Tibial nerve (tissue), 4 donors: ENCODE data around the gene FNBP1. TPM values are rescaled to one million over a fixed set of nuclear protein-coding genes. Genes with fewer than 3 reads are reported as not detected.

ENCODE experiments used
- DNase-seq, 2 donors: peaks; one replicate each; pipeline ENCODE4 v3.0.0-alpha.2; 2019; ENCODE audit warnings: low spot score in 2 of 2
- H3K27ac ChIP-seq, 4 donors: fragments of 200-600 bp; sonication (generic) in 3 of 4; one replicate each; pipeline ENCODE4 v1.5.1; 2017 to 2019; ENCODE audit warnings: mild to moderate bottlenecking in 1 of 4
- H3K27me3 ChIP-seq, 2 donors: fragments of 200-600 bp; sonication (generic) in 1 of 2; one replicate each; pipeline versions ENCODE4 v1.5.1 to v1.6.0; 2017 to 2019
- H3K36me3 ChIP-seq, 3 donors: fragments of 200-600 bp; sonication (generic); one replicate each; pipeline ENCODE4 v1.5.1; 2018 to 2019
- H3K4me1 ChIP-seq, 4 donors: fragments of 200-600 bp; sonication (generic) in 3 of 4; one replicate each; pipeline ENCODE4 v1.5.1; 2017 to 2019
- H3K4me3 ChIP-seq, 4 donors: fragments of 200-600 bp; sonication (generic) in 3 of 4; one replicate each; pipeline ENCODE4 v1.5.1; 2017 to 2019; ENCODE audit warnings: mild to moderate bottlenecking in 1 of 4, moderate library complexity in 1 of 4
- H3K9me3 ChIP-seq, 4 donors: fragments of 200-600 bp; sonication (generic) in 3 of 4; one replicate each; pipeline ENCODE4 v1.5.1; 2017 to 2019
- EP300 ChIP-seq, 2 donors: sonication (generic); formaldehyde crosslinking; IDR thresholded peaks; one replicate each; pipeline ENCODE4 v1.6.1; 2017; ENCODE audit warnings: antibody characterized with exemption in 2 of 2, mild to moderate bottlenecking in 1 of 2
- POLR2A ChIP-seq, 2 donors: fragments of 450-650 bp; IDR thresholded peaks; one replicate each; pipeline ENCODE4 v1.6.1; 2017; ENCODE audit warnings: antibody characterized with exemption in 2 of 2, mild to moderate bottlenecking in 2 of 2, moderate library complexity in 2 of 2
- WGBS, 2 donors: methylation state at CpG; one replicate each; pipeline ENCODE4 v1.1.5; 2018; 5-methylcytosine and 5-hydroxymethylcytosine counted together
- total RNA-seq, 4 donors: library from RNA; depleted of rRNA; stranded (reverse); fragments of >200 nt; gene quantifications; one replicate each; pipeline ENCODE4 v1.1.0, GENCODE V29; 2016
- TF ChIP-seq, protein P1 (sequence below), 5 experiments: fragments of 200-600 bp in 3 of 5; fragments of 450-650 bp in 2 of 5; sonication (generic) in 3 of 5; IDR thresholded peaks; one replicate each; pipeline ENCODE4 v1.5.1; 2016 to 2019; ENCODE audit warnings: antibody characterized with exemption in 5 of 5, mild to moderate bottlenecking in 3 of 5, moderate library complexity in 2 of 5

The FNBP1 gene
- total RNA-seq, 4 donors from 2014 or later, result 77.0 to 114 (median 86.4) TPM

DNA sequence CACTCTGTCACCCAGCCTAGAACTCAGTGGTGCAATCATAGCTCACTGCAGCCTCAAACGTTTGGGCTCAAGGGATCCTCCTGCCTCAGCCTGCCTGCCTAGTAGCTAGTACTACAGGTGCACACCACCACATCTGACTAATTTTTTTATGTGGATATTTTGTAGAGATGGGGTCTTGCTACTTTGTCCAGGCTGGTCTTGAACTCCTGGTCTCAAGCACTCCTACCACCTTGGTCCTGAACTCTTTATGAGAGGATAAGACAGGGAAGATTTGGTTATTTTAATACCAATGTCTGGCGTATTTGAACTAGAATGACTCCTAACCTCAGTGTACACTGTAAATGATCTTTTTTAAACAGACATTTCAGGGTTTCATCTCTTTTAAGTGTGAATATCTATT lies 19.8 kb upstream of the FNBP1 start:
- Histone ChIP-seq H3K4me3 (no peak overlapping the region), H3K4me1 (peaks cover 0 to 21% (median 1%) of the 10 kb centered on the region in 4 donors), H3K27me3 (no peaks in the 10 kb centered on the region), H3K9me3 (no peaks in the 10 kb centered on the region), H3K27ac (no peak overlapping the region), H3K36me3 (peaks cover 0 to 13% (median 0%) of the 10 kb centered on the region in 3 donors)
- DNase-seq, result no peak
- 68 to 86% methylated on average over 2 of the region's 2 CpGs for WGBS, 2 donors
- TF ChIP-seq EP300 (IDR thresholded peaks at IDR 0.05) (no peak), POLR2A (IDR thresholded peaks at IDR 0.05) (no peak)
- TF ChIP-seq, protein P1, sequence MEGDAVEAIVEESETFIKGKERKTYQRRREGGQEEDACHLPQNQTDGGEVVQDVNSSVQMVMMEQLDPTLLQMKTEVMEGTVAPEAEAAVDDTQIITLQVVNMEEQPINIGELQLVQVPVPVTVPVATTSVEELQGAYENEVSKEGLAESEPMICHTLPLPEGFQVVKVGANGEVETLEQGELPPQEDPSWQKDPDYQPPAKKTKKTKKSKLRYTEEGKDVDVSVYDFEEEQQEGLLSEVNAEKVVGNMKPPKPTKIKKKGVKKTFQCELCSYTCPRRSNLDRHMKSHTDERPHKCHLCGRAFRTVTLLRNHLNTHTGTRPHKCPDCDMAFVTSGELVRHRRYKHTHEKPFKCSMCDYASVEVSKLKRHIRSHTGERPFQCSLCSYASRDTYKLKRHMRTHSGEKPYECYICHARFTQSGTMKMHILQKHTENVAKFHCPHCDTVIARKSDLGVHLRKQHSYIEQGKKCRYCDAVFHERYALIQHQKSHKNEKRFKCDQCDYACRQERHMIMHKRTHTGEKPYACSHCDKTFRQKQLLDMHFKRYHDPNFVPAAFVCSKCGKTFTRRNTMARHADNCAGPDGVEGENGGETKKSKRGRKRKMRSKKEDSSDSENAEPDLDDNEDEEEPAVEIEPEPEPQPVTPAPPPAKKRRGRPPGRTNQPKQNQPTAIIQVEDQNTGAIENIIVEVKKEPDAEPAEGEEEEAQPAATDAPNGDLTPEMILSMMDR (IDR thresholded peaks at IDR 0.05), result no peak

DNA sequence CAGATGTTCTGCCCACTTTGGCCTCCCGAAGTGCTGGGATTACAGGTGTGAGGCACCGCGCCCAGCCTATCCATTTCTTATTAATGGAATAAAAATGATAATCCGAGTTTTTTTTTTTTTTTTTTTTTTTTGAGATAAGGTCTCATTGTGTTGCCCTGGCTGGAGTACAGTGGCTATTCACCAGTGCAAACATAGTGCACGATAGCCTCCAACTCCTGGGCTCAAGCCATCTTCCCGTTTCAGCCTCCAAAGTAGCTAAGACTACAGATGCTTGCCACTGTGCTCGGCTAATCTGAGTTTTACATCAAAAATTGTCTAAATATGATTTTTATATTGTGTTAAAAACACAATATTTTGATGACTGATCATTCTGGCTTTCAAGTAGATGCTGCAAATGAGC lies 17.3 kb upstream of the FNBP1 start:
- WGBS, 2 donors, result 59 to 64% methylated on average over 7 of the region's 7 CpGs
- Histone ChIP-seq H3K27me3 (no peaks in the 10 kb centered on the region), H3K27ac (no peak overlapping the region), H3K4me1 (peaks cover 0 to 23% (median 3%) of the 10 kb centered on the region in 4 donors), H3K9me3 (no peaks in the 10 kb centered on the region), H3K36me3 (peaks cover 0 to 18% (median 0%) of the 10 kb centered on the region in 3 donors), H3K4me3 (no peak overlapping the region)
- DNase-seq, result no peak
- TF ChIP-seq, protein P1 (IDR thresholded peaks at IDR 0.05), result no peak
- TF ChIP-seq EP300 (IDR thresholded peaks at IDR 0.05), result no peak
- TF ChIP-seq POLR2A (IDR thresholded peaks at IDR 0.05), result no peak

DNA sequence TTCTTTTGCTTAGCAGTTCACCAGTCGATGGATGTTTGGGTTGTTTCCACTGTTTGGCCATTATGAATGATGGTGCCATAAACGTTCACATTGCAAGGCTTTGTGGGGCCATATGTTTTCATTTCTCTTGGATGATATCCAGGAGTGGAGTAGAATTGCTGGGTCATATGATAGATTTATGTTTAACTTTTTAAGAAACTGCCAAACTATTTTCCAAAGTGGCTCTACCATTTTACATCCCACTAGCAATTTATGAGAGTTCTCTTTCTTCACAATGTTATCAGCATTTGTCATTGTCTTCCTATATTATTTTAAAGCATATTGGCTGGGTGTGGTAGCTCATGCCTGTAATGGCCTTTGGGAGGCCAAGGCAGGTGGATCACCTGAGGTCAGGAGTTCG lies 15.9 kb upstream of the FNBP1 start:
- Histone ChIP-seq H3K27ac (no peak overlapping the region), H3K27me3 (no peaks in the 10 kb centered on the region)
- WGBS, 2 donors, result 42 to 47% methylated on average over 3 of the region's 3 CpGs

DNA sequence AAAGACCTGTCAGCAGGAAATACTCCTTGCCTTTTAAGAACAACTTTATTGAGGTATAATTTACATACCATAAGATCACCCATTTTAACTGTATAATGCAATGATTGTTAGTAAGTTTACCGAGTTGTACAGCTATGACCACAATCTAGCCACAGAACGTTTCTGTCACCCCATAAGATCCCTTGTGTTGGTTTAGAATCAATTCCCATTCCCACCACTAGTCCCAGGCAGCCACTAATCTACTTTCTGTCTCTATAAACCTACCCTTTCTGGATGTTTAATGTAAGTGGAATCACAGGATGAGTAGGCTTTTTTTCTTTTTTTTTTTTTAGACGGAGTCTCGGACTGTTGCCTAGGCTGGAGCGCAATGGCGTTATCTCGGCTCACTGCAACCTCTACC lies 15.2 kb upstream of the FNBP1 start:
- Histone ChIP-seq H3K4me1 (peaks cover 0 to 36% (median 12%) of the 10 kb centered on the region in 4 donors), H3K9me3 (no peaks in the 10 kb centered on the region), H3K4me3 (no peak overlapping the region), H3K27ac (no peak overlapping the region), H3K36me3 (peaks cover 0 to 18% (median 0%) of the 10 kb centered on the region in 3 donors), H3K27me3 (no peaks in the 10 kb centered on the region)
- no peak for DNase-seq
- WGBS, 2 donors, result 77 to 80% methylated on average over 7 of the region's 7 CpGs
- TF ChIP-seq, protein P1 (IDR thresholded peaks at IDR 0.05), result no peak
- TF ChIP-seq EP300 (IDR thresholded peaks at IDR 0.05) (no peak), POLR2A (IDR thresholded peaks at IDR 0.05) (no peak)

More for the DNA sequence above, 15.9 kb upstream of the FNBP1 start:
- Histone ChIP-seq H3K4me3 (no peak overlapping the region), H3K36me3 (peaks cover 0 to 18% (median 0%) of the 10 kb centered on the region in 3 donors), H3K4me1 (peaks cover 0 to 34% (median 11%) of the 10 kb centered on the region in 4 donors), H3K9me3 (no peaks in the 10 kb centered on the region)
- no peak for DNase-seq
- TF ChIP-seq, protein P1 (IDR thresholded peaks at IDR 0.05), result no peak
- TF ChIP-seq EP300 (IDR thresholded peaks at IDR 0.05), result no peak
- no peak for TF ChIP-seq POLR2A (IDR thresholded peaks at IDR 0.05)

- WGBS, 2 donors, result 63 to 77% methylated on average over 8 of the region's 8 CpGs
- Histone ChIP-seq H3K4me3 (peak overlapping the region in 3 of 4 donors; percentile 85 to 98 (median 95)), H3K9me3 (no peaks in the 10 kb centered on the region), H3K4me1 (peaks cover 0 to 45% (median 28%) of the 10 kb centered on the region in 4 donors), H3K36me3 (peaks cover 0 to 18% (median 0%) of the 10 kb centered on the region in 3 donors), H3K27ac (peak overlapping the region in 2 of 4 donors; percentile 94 to 95), H3K27me3 (no peaks in the 10 kb centered on the region)
- DNase-seq, result no peak
- TF ChIP-seq, protein P1 (IDR thresholded peaks at IDR 0.05), result no peak
- TF ChIP-seq POLR2A (IDR thresholded peaks at IDR 0.05) (no peak), EP300 (IDR thresholded peaks at IDR 0.05) (no peak)
Measured at GRCh38 chr9:130054820-130055219, 11.8 kb upstream of the FNBP1 start.
